HG03558 (cell line): Measurements from ENCODE around the gene CAP1.
"Not testable (repeated sequence)": the region's sequence is repeated elsewhere in the genome, so short reads cannot be mapped to it uniquely, and the experiment has no call there.

Experiments
- ATAC-seq: cut with Tn5 transposase; IDR thresholded peaks from one replicate; pipeline ENCODE4 v1.9.1; 2021; ENCODE audit warnings: moderate number of reproducible peaks; ENCODE audit not compliant: unreplicated experiment; ENCODE audit errors: extremely low read depth

The CAP1 gene

GRCh38 chr1:40040511-40041465, at the start of gene CAP1:
Gene CAP1, plus strand, starts transcription at chr1:40040729. Its CDS starts 18,618 bp downstream, at chr1:40059347.
- ATAC-seq = peak; percentile 62

GRCh38 chr1:39992234-39992633, 48.3 kb upstream of the CAP1 start:
- no peak for ATAC-seq

GRCh38 chr1:39992888-39993287, 47.6 kb upstream of the CAP1 start:
- no peak for ATAC-seq

- no peak for ATAC-seq
These were observed 44.5 kb upstream of the CAP1 start for GRCh38 chr1:39995973-39996393.

- no peak for ATAC-seq
These were observed 44.0 kb upstream of the CAP1 start for GRCh38 chr1:39996396-39997004.

- ATAC-seq = no peak
These were observed 39.1 kb upstream of the CAP1 start for GRCh38 chr1:40001456-40001855.

- ATAC-seq = no peak
These were observed 37.1 kb upstream of the CAP1 start for GRCh38 chr1:40003156-40004093.

GRCh38 chr1:40004857-40005256, 35.7 kb upstream of the CAP1 start:
- no peak for ATAC-seq

GRCh38 chr1:40007481-40008034, 33.0 kb upstream of the CAP1 start:
- not testable (repeated sequence) for ATAC-seq

- ATAC-seq = no peak
These were observed 29.3 kb upstream of the CAP1 start for GRCh38 chr1:40011198-40011597.

- no peak for ATAC-seq
These were observed 26.2 kb upstream of the CAP1 start for GRCh38 chr1:40014253-40014706.

- ATAC-seq = no peak
These were observed 25.5 kb upstream of the CAP1 start for GRCh38 chr1:40014812-40015594.

GRCh38 chr1:40017951-40018575, 22.5 kb upstream of the CAP1 start:
- ATAC-seq = no peak

GRCh38 chr1:40020447-40021085, 20.0 kb upstream of the CAP1 start:
- no peak for ATAC-seq

GRCh38 chr1:40023379-40023944, 17.1 kb upstream of the CAP1 start:
- no peak for ATAC-seq

- ATAC-seq = no peak
These were observed 15.9 kb upstream of the CAP1 start for GRCh38 chr1:40024671-40025070.

- no peak for ATAC-seq
These were observed 12.9 kb upstream of the CAP1 start for GRCh38 chr1:40027647-40028046.

- no peak for ATAC-seq
These were observed 10.9 kb upstream of the CAP1 start for GRCh38 chr1:40029608-40030007.
